SU-DHL-6 (cell line): ENCODE data around the gene KLHDC2.
"Not testable (repeated sequence)": the region's sequence is repeated elsewhere in the genome, so short reads cannot be mapped to it uniquely, and the experiment has no call there.

Source experiments
- H2AFZ ChIP-seq: fragments of 200-600 bp; sonication (generic); 2 replicates; pipeline ENCODE4 v1.6.1; 2014; ENCODE audit warnings: low read depth, mild to moderate bottlenecking, moderate library complexity, mixed read lengths, antibody characterized with exemption, low read length; ENCODE audit not compliant: severe bottlenecking
- H3F3A ChIP-seq: fragments of 200-600 bp; shearing (Covaris generic); 2 replicates; pipeline ENCODE4 v1.6.0; 2016; ENCODE audit warnings: antibody characterized with exemption, mild to moderate bottlenecking; ENCODE audit not compliant: insufficient read depth
- H3K27ac ChIP-seq: fragments of 200-600 bp; sonication (generic); 2 replicates; pipeline ENCODE4 v1.5.1; 2016; ENCODE audit warnings: low read depth, mild to moderate bottlenecking, low read length, moderate library complexity, mixed read lengths
- H3K27me3 ChIP-seq: fragments of 200-600 bp; sonication (generic), shearing (Covaris generic); 2 replicates; pipeline ENCODE4 v1.6.0; 2014; ENCODE audit warnings: mild to moderate bottlenecking, low read length
- H3K36me3 ChIP-seq: fragments of 200-600 bp; sonication (generic); 2 replicates; pipeline ENCODE4 v1.6.1; 2014; ENCODE audit warnings: mild to moderate bottlenecking, low read length, mixed read lengths
- H3K4me2 ChIP-seq: fragments of 300-600, 200-600 bp; shearing (Covaris generic), sonication (generic); 2 replicates; pipeline ENCODE4 v1.6.0; 2014; ENCODE audit warnings: low read length, low read depth, mild to moderate bottlenecking; ENCODE audit not compliant: poor library complexity, severe bottlenecking
- H3K4me3 ChIP-seq: fragments of 200-600 bp; sonication (generic); 2 replicates; pipeline ENCODE4 v1.5.1; 2014; ENCODE audit warnings: antibody characterized with exemption, low read length, mild to moderate bottlenecking, mixed read lengths; ENCODE audit not compliant: insufficient read depth, poor library complexity, severe bottlenecking
- H3K79me2 ChIP-seq: fragments of 200-600 bp; sonication (generic); 2 replicates; pipeline ENCODE4 v1.6.1; 2014; ENCODE audit warnings: mild to moderate bottlenecking, low read length, moderate library complexity; ENCODE audit not compliant: insufficient read depth
- H3K9ac ChIP-seq: fragments of 200-600 bp; sonication (generic); 2 replicates; pipeline ENCODE4 v1.7.0; 2014; ENCODE audit warnings: mild to moderate bottlenecking, low read length
- H3K9me2 ChIP-seq: fragments of 200-600 bp; sonication (generic); replicated peaks from 2 replicates; pipeline ENCODE4 v1.6.1; 2014; ENCODE audit warnings: low read length; ENCODE audit not compliant: insufficient read depth
- H3K9me3 ChIP-seq: fragments of 200-600 bp; sonication (generic); 2 replicates; pipeline ENCODE4 v1.6.1; 2014; ENCODE audit warnings: low read length, mixed read lengths; ENCODE audit not compliant: insufficient read depth
- H4K20me1 ChIP-seq: fragments of 200-600 bp; sonication (generic); 2 replicates; pipeline ENCODE4 v1.6.1; 2014; ENCODE audit warnings: low read depth, mild to moderate bottlenecking, antibody characterized with exemption, low read length, moderate library complexity, mixed read lengths
- EZH2phosphoT487 ChIP-seq: fragments of 200-600 bp; sonication (generic), shearing (Covaris generic); conservative IDR thresholded peaks from 2 replicates; pipeline ENCODE4 v1.6.1; 2018; ENCODE audit warnings: mild to moderate bottlenecking, antibody characterized with exemption, low read length, moderate library complexity, mixed read lengths
- TF ChIP-seq, protein P1 (sequence below): fragments of 200-600 bp; sonication (generic); IDR thresholded peaks from one replicate; pipeline ENCODE4 v1.5.1; 2017; ENCODE audit warnings: antibody characterized with exemption, mild to moderate bottlenecking, low read length, moderate library complexity; ENCODE audit not compliant: insufficient read depth, poor library complexity, severe bottlenecking

The KLHDC2 gene

DNA sequence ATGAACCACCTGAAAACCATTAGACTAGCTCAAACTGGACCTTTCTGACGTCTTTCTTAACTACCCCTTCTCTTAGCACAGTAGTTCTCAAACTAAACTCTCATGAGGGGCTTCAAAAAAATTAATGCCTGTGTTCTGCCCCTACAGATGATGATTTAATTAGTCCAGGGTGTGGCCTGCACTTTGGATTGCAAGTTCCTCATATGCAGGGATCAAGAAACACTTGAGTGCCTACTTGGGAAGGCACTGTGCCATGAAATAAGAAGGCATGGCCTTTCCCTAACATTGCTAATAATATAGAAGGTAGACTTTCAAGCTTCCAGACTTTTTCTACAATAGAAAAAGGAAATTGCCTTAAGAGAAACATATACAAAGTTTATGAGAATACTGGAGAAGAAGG is 22.8 kb upstream of the KLHDC2 start:
- no peaks in the 10 kb centered on the region for H3K36me3 ChIP-seq
- no peak overlapping the region for H3K9ac ChIP-seq
- H2AFZ ChIP-seq, result no peak overlapping the region
- TF ChIP-seq, protein P1, sequence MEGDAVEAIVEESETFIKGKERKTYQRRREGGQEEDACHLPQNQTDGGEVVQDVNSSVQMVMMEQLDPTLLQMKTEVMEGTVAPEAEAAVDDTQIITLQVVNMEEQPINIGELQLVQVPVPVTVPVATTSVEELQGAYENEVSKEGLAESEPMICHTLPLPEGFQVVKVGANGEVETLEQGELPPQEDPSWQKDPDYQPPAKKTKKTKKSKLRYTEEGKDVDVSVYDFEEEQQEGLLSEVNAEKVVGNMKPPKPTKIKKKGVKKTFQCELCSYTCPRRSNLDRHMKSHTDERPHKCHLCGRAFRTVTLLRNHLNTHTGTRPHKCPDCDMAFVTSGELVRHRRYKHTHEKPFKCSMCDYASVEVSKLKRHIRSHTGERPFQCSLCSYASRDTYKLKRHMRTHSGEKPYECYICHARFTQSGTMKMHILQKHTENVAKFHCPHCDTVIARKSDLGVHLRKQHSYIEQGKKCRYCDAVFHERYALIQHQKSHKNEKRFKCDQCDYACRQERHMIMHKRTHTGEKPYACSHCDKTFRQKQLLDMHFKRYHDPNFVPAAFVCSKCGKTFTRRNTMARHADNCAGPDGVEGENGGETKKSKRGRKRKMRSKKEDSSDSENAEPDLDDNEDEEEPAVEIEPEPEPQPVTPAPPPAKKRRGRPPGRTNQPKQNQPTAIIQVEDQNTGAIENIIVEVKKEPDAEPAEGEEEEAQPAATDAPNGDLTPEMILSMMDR, result no peak
- TF ChIP-seq EZH2phosphoT487, result no peak
- no peaks in the 10 kb centered on the region for H4K20me1 ChIP-seq
- no peak overlapping the region for H3K4me3 ChIP-seq
- H3K79me2 ChIP-seq, result no peaks in the 10 kb centered on the region
- H3K9me2 ChIP-seq, result no peaks in the 10 kb centered on the region
- no peaks in the 10 kb centered on the region for H3K27me3 ChIP-seq
- no peaks in the 10 kb centered on the region for H3K9me3 ChIP-seq
- no peak overlapping the region for H3K4me2 ChIP-seq
- H3K27ac ChIP-seq, result no peak overlapping the region
- H3F3A ChIP-seq, result no peaks in the 10 kb centered on the region

DNA sequence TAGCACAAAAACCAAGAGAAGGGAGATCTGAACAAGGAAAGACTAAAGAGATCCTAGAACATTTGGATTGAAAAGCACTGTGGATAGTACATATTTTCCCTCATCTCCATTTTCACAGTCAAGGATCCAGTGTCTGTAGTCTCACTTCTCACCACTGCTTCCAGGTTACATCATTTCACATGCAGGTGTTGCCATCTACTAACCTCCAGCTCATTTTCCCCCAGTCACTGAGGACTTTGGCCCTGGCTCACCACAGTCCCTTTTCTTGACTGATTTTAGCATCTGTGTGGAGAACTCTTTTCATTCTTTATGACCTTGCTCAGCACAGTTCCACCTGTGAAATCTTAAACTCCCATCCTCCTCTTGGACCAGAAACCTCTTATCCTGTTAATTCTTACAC is 21.5 kb upstream of the KLHDC2 start:
- not testable (repeated sequence) for H3K27ac ChIP-seq, H3K9me3 ChIP-seq, H3K9ac ChIP-seq, H3K27me3 ChIP-seq, H3F3A ChIP-seq, H2AFZ ChIP-seq, H3K36me3 ChIP-seq, H3K79me2 ChIP-seq, H4K20me1 ChIP-seq, H3K4me3 ChIP-seq, H3K9me2 ChIP-seq, H3K4me2 ChIP-seq

DNA sequence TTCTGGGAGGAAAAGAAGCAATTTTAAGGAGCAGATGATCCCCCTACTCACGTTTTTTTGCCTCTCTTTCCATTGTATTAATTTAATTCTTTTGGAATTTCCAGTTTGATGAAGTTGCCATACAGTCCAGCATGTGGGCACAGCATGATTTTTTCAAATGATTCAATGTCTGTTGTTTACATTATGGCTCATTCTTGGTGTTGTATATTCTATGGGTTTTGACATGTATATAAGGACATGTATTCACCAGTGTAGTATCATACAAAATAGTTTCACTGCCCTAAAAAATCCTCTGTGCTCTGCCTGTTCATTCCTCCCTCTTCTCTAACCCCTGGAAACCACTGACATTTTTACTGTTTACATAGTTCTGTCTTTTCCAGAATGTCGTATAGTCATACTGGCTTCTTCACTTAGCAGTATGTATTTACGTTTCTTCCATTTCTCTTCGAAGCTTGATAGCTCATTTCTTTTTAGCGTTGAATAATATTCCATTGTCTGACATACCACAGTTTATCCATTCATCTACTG is 13.3 kb upstream of the KLHDC2 start:
- TF ChIP-seq, protein P1, result no peak
- no peak for TF ChIP-seq EZH2phosphoT487
- no peaks in the 10 kb centered on the region for H3K9me2 ChIP-seq

DNA sequence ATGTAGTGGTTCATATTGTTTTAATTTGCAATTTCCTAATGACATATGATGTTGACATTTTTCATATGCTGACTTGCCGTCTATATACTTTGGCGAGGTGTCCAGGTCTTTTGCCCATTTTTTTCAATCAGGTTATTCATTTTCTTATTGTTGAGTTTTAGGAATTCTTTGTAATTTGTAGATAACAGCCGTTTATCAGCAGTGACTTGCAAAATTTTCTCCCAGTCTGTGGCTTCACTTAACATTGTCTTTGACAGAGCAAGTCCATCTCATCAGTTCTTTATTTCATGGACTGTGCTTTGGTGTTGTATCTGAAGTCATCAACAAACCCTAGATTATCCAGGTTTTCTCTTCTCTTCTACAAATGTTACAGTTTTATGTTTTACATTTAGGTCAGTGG is 12.6 kb upstream of the KLHDC2 start:
- H4K20me1 ChIP-seq, result no peaks in the 10 kb centered on the region

More for the DNA sequence above, 13.3 kb upstream of the KLHDC2 start:
- no peak overlapping the region for H3K27ac ChIP-seq
- H3K9ac ChIP-seq, result no peak overlapping the region
- H3K4me3 ChIP-seq, result no peak overlapping the region
- H3K36me3 ChIP-seq, result no peaks in the 10 kb centered on the region
- H4K20me1 ChIP-seq, result no peaks in the 10 kb centered on the region
- no peak overlapping the region for H2AFZ ChIP-seq
- no peaks in the 10 kb centered on the region for H3K79me2 ChIP-seq
- no peaks in the 10 kb centered on the region for H3F3A ChIP-seq
- no peak overlapping the region for H3K4me2 ChIP-seq
- H3K27me3 ChIP-seq, result no peaks in the 10 kb centered on the region
- no peaks in the 10 kb centered on the region for H3K9me3 ChIP-seq

More for the DNA sequence above, 12.6 kb upstream of the KLHDC2 start:
- Histone ChIP-seq H3K27ac (no peak overlapping the region), H3K4me3 (no peak overlapping the region), H3K9me3 (no peaks in the 10 kb centered on the region), H3K36me3 (no peaks in the 10 kb centered on the region), H3K79me2 (no peaks in the 10 kb centered on the region), H3K9ac (no peak overlapping the region), H3K4me2 (no peak overlapping the region), H2AFZ (no peak overlapping the region), H3F3A (no peaks in the 10 kb centered on the region), H3K9me2 (no peaks in the 10 kb centered on the region), H3K27me3 (no peaks in the 10 kb centered on the region)
- TF ChIP-seq EZH2phosphoT487, result no peak
- TF ChIP-seq, protein P1, result no peak
